AG09309 (cell line): ENCODE data around the gene RASSF4.

ENCODE experiments used
- DNase-seq: peaks from one replicate; pipeline ENCODE4 v3.0.0-alpha.2; 2010; ENCODE audit warnings: low read depth
- H3K4me3 ChIP-seq: 2 replicates; pipeline ENCODE4 v1.5.1; 2011; ENCODE audit warnings: mild to moderate bottlenecking, low read depth, low read length, moderate library complexity; ENCODE audit not compliant: control insufficient read depth
- CTCF ChIP-seq: IDR thresholded peaks from 2 replicates; pipeline ENCODE4 v1.5.1; 2011; ENCODE audit warnings: mild to moderate bottlenecking, low read depth, low read length, inconsistent platforms; ENCODE audit not compliant: insufficient read depth, control insufficient read depth; ENCODE audit errors: missing control alignments

Gene RASSF4

GRCh38 chr10:44959247-44960087 lies at the start of gene RASSF4:
Gene RASSF4, plus strand, starts transcription at chr10:44959802. Its CDS starts 10,401 bp downstream, at chr10:44970203.
- no peak for TF ChIP-seq CTCF
- no peak for DNase-seq

GRCh38 chr10:44909910-44910309 lies 49.7 kb upstream of the RASSF4 start:
- TF ChIP-seq CTCF: no peak
- no peak overlapping the region for H3K4me3 ChIP-seq
- DNase-seq: no peak

More at GRCh38 chr10:44959247-44960087, at the start of gene RASSF4:
- H3K4me3 ChIP-seq: peak within 1 kb of the TSS; percentile 70

GRCh38 chr10:44910602-44911001 lies 49.0 kb upstream of the RASSF4 start:
- no peak overlapping the region for H3K4me3 ChIP-seq
- TF ChIP-seq CTCF: no peak
- no peak for DNase-seq

GRCh38 chr10:44911081-44911540 lies 48.5 kb upstream of the RASSF4 start, which contains the start of gene TMEM72:
Gene TMEM72, plus strand, starts transcription at chr10:44911337. Its CDS starts 176 bp downstream, at chr10:44911513.
- TF ChIP-seq CTCF: no peak
- no peak within 1 kb of the TSS for H3K4me3 ChIP-seq
- no peak for DNase-seq

- no peak overlapping the region for H3K4me3 ChIP-seq
- TF ChIP-seq CTCF: no peak
- no peak for DNase-seq
Observed at GRCh38 chr10:44911951-44912350, 47.7 kb upstream of the RASSF4 start.

GRCh38 chr10:44913350-44914081 lies 46.1 kb upstream of the RASSF4 start:
- H3K4me3 ChIP-seq: no peak overlapping the region
- no peak for TF ChIP-seq CTCF

More at GRCh38 chr10:44913350-44914081, 46.1 kb upstream of the RASSF4 start:
- no peak for DNase-seq
